Osteocyte (in vitro differentiated cells): Measurements from ENCODE around the gene USP26. TPM values are rescaled to one million over a fixed set of nuclear protein-coding genes. Genes with fewer than 3 reads are reported as not detected.

Experiments
- total RNA-seq: library from RNA; stranded (reverse); gene quantifications from 2 replicates; pipeline ENCODE4 v1.2.1, GENCODE V29; 2021

The USP26 gene
- total RNA-seq, 1 donor from 2014 or later, result not detected

Other genes starting within 250 kb of the USP26 start
- gene HS6ST2, start 138.5 kb downstream of the USP26 start, total RNA-seq, result 6.2 and 7.6 TPM in 2 replicates
- not detected in 2 replicates for gene TFDP3, start 121.2 kb upstream of the USP26 start, total RNA-seq